NT2/D1 (cell line): ENCODE measurements around the gene AGAP5.
"Not testable (repeated sequence)": the region's sequence is repeated elsewhere in the genome, so short reads cannot be mapped to it uniquely, and the experiment has no call there.

Experiments
- DNase-seq: peaks from one replicate; pipeline ENCODE4 v3.0.0-alpha.2; 2011; ENCODE audit warnings: low read depth, low spot score
- H3K27me3 ChIP-seq: 2 replicates; pipeline ENCODE4 v1.6.0; 2011; ENCODE audit warnings: mild to moderate bottlenecking; ENCODE audit not compliant: insufficient read length, insufficient read depth
- H3K36me3 ChIP-seq: 2 replicates; pipeline ENCODE4 v1.6.1; 2011; ENCODE audit warnings: mild to moderate bottlenecking, low read length, mixed read lengths; ENCODE audit not compliant: insufficient read depth, insufficient read length
- H3K4me1 ChIP-seq: 2 replicates; pipeline ENCODE4 v1.5.1; 2011; ENCODE audit not compliant: insufficient read depth, insufficient read length
- H3K4me3 ChIP-seq: 2 replicates; pipeline ENCODE4 v1.5.1; 2011; ENCODE audit warnings: low read depth; ENCODE audit not compliant: insufficient read length
- H3K9ac ChIP-seq: 2 replicates; pipeline ENCODE4 v1.6.0; 2011; ENCODE audit warnings: low read depth; ENCODE audit not compliant: insufficient read length
- H3K9me3 ChIP-seq: 2 replicates; pipeline ENCODE4 v1.5.1; 2011; ENCODE audit warnings: mild to moderate bottlenecking, low read length; ENCODE audit not compliant: insufficient read depth
- SUZ12 ChIP-seq: IDR thresholded peaks from 2 replicates; pipeline ENCODE4 v1.6.1; 2011; ENCODE audit not compliant: insufficient read length, insufficient read depth; ENCODE audit errors: extremely low read depth
- YY1 ChIP-seq: IDR thresholded peaks from 2 replicates; pipeline ENCODE4 v1.6.1; 2011; ENCODE audit not compliant: insufficient read length, insufficient read depth
- ZNF274 ChIP-seq: IDR thresholded peaks from 2 replicates; pipeline ENCODE4 v1.6.1; 2011; ENCODE audit warnings: mild to moderate bottlenecking, low read depth, low read length

AGAP5 gene

DNA sequence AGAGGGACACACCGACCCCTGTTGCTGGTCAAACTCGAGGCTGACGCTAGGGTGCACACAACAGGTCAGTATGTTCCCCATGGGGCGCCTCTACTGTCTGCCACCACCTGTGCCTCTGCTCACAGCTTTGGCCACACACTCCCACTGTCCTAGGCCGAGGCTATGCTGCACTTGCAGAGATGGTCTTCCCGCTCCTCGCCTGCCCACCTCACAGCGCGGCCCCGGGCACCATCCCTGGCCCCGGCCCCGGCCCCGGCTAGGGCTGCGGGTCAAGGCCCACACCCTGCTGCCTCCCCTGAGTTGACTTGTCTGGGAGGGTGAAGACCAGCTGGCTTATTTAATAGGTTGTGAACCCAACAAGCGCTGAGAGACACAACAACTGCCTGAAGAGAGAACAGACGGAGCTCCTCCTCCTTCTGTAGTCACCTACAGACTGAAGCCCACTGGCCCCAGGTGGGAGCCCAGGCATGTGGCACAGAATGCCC, at the start of gene AGAP5:
Gene AGAP5 (minus strand): TSS at position 435 of the 485 bp plus-strand sequence. CDS start 354 bp downstream, at position 81.
- DNase-seq, H3K4me3 ChIP-seq, H3K9me3 ChIP-seq, H3K4me1 ChIP-seq, H3K9ac ChIP-seq, H3K36me3 ChIP-seq, H3K27me3 ChIP-seq: not testable (repeated sequence)

DNA sequence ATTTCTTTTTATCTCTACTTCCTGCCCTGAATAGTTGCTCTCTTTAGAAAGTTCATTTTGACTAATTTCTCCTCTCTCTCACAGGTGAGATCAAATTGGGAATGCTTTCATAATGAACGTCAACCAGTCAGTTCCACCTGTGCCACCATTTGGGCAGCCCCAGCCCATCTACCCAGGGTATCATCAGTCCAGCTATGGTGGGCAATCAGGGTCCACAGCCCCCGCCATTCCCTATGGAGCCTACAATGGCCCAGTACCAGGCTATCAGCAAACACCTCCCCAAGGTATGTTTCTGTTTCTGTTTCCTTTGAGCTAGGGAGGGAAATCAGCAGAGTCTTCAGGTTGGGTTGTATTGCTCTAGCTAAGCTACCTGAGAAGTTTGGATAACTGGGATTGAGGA, 48.8 kb upstream of the AGAP5 start:
- DNase-seq: no peak
- TF ChIP-seq ZNF274: no peak
- no peak for TF ChIP-seq YY1
- no peak for TF ChIP-seq SUZ12
- Histone ChIP-seq H3K9me3 (no peaks in the 10 kb centered on the region), H3K36me3 (peaks cover 48% of the 10 kb centered on the region), H3K4me1 (no peaks in the 10 kb centered on the region), H3K4me3 (no peak overlapping the region), H3K27me3 (no peaks in the 10 kb centered on the region), H3K9ac (no peak overlapping the region)

DNA sequence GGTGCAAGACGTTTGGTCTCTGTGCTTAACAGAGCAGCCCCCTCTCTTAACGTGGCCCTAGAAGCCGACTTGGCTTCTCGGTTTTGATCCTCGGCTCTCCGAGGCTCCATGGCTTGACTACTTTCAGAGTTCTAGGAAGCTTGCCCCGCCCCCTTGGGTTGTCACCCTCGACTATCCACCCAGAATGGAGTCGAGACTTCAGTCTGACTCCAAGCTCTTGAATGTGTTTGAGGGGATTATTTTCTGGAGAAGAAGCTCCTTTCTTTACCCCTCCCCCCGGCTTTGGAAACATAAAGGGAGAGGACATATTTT, 46.7 kb upstream of the AGAP5 start:
- TF ChIP-seq SUZ12 (no peak), ZNF274 (no peak), YY1 (no peak)
- no peaks in the 10 kb centered on the region for H3K9me3 ChIP-seq
- H3K36me3 ChIP-seq: peaks cover 31% of the 10 kb centered on the region
- H3K4me3 ChIP-seq: peak overlapping the region; percentile 86
- no peak for DNase-seq
- no peaks in the 10 kb centered on the region for H3K27me3 ChIP-seq
- H3K9ac ChIP-seq: peak overlapping the region; percentile 82
- H3K4me1 ChIP-seq: no peaks in the 10 kb centered on the region

DNA sequence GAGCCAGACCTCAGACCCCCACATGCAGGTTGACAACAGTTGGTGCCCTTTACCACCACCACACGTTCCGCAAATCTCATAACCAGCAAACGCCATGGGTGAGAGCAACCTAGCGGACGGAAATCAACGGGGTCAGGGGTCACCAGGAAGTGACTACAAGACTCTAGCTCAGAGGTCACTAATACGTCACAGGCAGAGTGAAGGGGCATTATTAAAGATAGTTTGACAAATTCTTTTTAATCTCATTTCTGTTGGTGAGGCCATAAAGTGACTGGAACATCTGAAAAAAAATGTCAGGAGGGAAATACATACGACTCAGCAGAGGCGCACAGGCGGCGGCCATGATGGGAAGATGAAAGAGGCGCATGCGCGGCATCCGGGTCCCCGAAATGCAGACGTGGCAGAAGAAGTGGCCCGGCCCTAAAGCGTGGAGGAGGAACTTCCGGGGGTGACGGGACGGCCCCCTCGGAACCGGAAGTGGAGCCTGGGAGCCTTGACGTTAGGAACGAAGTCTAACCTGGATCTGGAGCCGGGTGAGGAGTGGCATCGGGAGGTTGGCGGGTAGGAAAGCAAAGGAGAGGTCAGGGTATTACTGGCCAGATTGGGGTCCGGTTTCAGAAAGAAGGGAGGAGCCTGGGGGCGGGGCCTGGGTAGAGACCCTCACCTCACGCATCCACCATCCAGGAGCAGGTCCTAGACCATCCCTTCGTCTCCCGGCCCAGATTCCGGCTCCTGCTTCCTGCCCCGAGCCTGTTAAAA, 46.2 kb upstream of the AGAP5 start, which contains the start of gene SEC24C:
Gene SEC24C (plus strand): TSS at position 468 of the 759 bp plus-strand sequence. CDS start 2,461 bp downstream, outside the sequence.
- peak within 1 kb of the TSS; percentile 82 for H3K9ac ChIP-seq
- no peaks in the 10 kb centered on the region for H3K4me1 ChIP-seq
- H3K36me3 ChIP-seq: peaks cover 28% of the 10 kb centered on the region
- H3K9me3 ChIP-seq: no peaks in the 10 kb centered on the region
- H3K27me3 ChIP-seq: no peaks in the 10 kb centered on the region
- TF ChIP-seq YY1 (peak; percentile 79), ZNF274 (no peak)
- peak; percentile 84 for DNase-seq
- peak within 1 kb of the TSS; percentile 86 for H3K4me3 ChIP-seq

DNA sequence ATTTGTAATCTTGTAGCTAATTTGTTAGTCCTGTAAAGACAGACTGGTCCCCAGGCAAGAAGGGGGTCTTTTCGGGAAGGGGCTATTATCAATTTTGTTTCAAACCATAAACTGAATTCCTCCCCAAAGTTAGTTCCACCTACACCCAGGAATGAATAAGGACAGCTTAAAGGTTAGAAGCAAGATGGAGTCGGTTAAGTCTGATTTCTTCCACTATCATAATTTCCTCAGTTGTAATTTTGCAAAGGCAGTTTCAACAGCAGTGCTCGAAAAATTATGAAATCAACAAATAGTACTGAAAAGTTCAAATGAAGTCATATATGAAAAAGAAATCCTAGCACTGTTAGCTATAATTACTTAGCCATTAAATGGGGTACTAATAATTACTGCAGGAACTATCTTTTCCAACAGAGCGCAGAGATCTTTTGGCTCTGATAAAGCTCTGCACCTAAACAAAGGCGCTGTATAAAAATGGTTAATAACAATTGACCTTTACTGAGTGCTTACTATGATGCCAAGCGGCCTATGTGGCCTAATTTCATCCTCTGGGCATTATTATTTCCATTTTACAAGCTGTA, 45.5 kb upstream of the AGAP5 start:
- H3K36me3 ChIP-seq: peaks cover 25% of the 10 kb centered on the region
- peak overlapping the region; percentile 81 for H3K9ac ChIP-seq
- no peak for DNase-seq
- no peaks in the 10 kb centered on the region for H3K9me3 ChIP-seq
- no peaks in the 10 kb centered on the region for H3K4me1 ChIP-seq
- no peak for TF ChIP-seq YY1
- no peak for TF ChIP-seq ZNF274
- TF ChIP-seq SUZ12: no peak
- no peaks in the 10 kb centered on the region for H3K27me3 ChIP-seq
- peak overlapping the region; percentile 86 for H3K4me3 ChIP-seq

DNA sequence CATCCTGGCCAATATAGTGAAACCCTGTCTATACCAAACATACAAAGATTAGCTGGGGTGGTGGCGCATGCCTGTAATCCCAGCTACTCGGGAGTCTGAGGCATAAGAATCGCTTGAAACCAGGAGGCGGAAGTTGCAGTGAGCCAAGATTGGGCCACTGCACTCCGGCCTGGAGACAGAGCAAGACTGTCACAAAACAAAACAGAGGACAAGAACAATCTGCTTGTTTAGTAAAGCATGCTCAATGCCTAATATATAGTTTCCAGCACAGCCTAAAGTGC, 44.5 kb upstream of the AGAP5 start:
- H3K4me3 ChIP-seq: no peak overlapping the region
- no peaks in the 10 kb centered on the region for H3K27me3 ChIP-seq
- H3K9ac ChIP-seq: no peak overlapping the region
- TF ChIP-seq SUZ12: no peak
- TF ChIP-seq ZNF274: no peak
- no peak for TF ChIP-seq YY1
- no peaks in the 10 kb centered on the region for H3K4me1 ChIP-seq
- no peaks in the 10 kb centered on the region for H3K9me3 ChIP-seq
- DNase-seq: no peak
- H3K36me3 ChIP-seq: peaks cover 22% of the 10 kb centered on the region

DNA sequence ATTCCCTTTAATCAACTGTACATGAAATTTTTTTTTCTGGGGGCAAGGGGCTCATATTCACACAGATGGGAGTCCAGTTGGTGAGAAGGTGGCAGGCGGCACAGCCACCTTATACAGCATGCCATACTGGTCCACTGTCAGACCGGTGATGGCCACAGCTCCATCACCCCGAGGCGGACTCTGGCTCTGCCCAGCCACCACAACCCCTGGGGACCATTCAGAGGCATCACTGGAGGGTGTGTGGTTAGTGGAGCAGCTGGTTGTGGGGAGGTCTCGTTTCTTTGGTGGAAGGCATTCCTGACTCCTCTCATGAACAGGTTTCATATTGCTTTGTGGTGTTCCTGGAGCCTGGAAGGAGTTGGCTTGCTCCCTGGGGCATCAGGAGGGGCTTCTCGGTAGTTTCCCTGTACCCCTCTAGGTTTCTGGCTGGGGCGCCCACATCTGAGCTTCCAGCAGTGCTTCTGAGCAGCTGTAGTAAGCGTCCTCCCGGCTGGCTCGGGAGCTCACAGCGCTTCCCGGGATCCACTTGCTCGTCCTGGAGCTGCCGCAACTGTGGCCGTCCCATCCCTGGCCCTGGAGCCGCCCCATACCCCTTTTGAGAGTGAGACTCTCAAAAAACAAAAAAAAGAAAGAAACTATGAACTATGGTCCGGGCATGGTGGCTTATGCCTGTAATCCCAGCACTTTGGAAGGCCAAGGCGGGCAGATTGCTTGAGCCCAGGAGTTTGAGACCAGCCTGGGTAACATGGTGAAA, 42.8 kb upstream of the AGAP5 start:
- peaks cover 14% of the 10 kb centered on the region for H3K36me3 ChIP-seq
- not testable (repeated sequence) for H3K4me1 ChIP-seq, H3K27me3 ChIP-seq, H3K9me3 ChIP-seq, H3K9ac ChIP-seq, DNase-seq, H3K4me3 ChIP-seq
